Trophoblast cell (in vitro differentiated cells and primary cell): ENCODE measurements around the gene IFI27L2.

ENCODE experiments used
- DNase-seq, 2 donors: peaks; one replicate each; pipeline ENCODE4 v3.0.0-alpha.2; 2016
- H2AFZ ChIP-seq: 2 replicates; pipeline ENCODE4 v1.6.1; 2013; ENCODE audit warnings: low read length, moderate library complexity, mild to moderate bottlenecking; ENCODE audit not compliant: insufficient read depth, poor library complexity
- H2AK5ac ChIP-seq: 2 replicates; pipeline ENCODE4 v1.6.1; 2013; ENCODE audit warnings: mild to moderate bottlenecking, low read length
- H2BK120ac ChIP-seq: 2 replicates; pipeline ENCODE4 v1.6.1; 2013; ENCODE audit warnings: low read length, mild to moderate bottlenecking, moderate library complexity; ENCODE audit not compliant: insufficient read depth, poor library complexity
- H2BK12ac ChIP-seq: 2 replicates; pipeline ENCODE4 v1.6.1; 2013; ENCODE audit warnings: mild to moderate bottlenecking, low read length, moderate library complexity
- H2BK5ac ChIP-seq: 2 replicates; pipeline ENCODE4 v1.6.1; 2013; ENCODE audit warnings: low read length, low read depth, moderate library complexity, mild to moderate bottlenecking; ENCODE audit not compliant: poor library complexity
- H3K14ac ChIP-seq: 2 replicates; pipeline ENCODE4 v1.6.1; 2013; ENCODE audit warnings: mild to moderate bottlenecking, low read length
- H3K18ac ChIP-seq: 2 replicates; pipeline ENCODE4 v1.6.1; 2013; ENCODE audit warnings: mild to moderate bottlenecking, low read length
- H3K23ac ChIP-seq: 2 replicates; pipeline ENCODE4 v1.6.1; 2013; ENCODE audit warnings: low read length
- H3K27ac ChIP-seq: 2 replicates; pipeline ENCODE4 v1.5.1; 2013; ENCODE audit warnings: low read depth, mild to moderate bottlenecking, inconsistent platforms, low read length, moderate library complexity
- H3K27me3 ChIP-seq: 2 replicates; pipeline ENCODE4 v1.6.1; 2013; ENCODE audit warnings: inconsistent platforms, mild to moderate bottlenecking, low read length, moderate library complexity; ENCODE audit not compliant: insufficient read depth
- H3K36me3 ChIP-seq, 2 experiments: 1 replicate in 1 of 2; 2 replicates in 1 of 2; pipeline ENCODE4 v1.6.1; 2013; ENCODE audit warnings: low read length in 2 of 2, mild to moderate bottlenecking in 2 of 2, moderate library complexity in 1 of 2; ENCODE audit not compliant: insufficient read depth in 2 of 2, control insufficient read depth in 1 of 2
- H3K4ac ChIP-seq: 2 replicates; pipeline ENCODE4 v1.6.1; 2013; ENCODE audit warnings: low read depth, mild to moderate bottlenecking, low read length, moderate library complexity
- H3K4me1 ChIP-seq, 2 experiments: 1 replicate in 1 of 2; 2 replicates in 1 of 2; pipeline ENCODE4 v1.6.1; 2013; ENCODE audit warnings: low read length in 2 of 2, mild to moderate bottlenecking in 2 of 2, moderate library complexity in 1 of 2; ENCODE audit not compliant: insufficient read depth in 2 of 2, control insufficient read depth in 1 of 2
- H3K4me2 ChIP-seq: 2 replicates; pipeline ENCODE4 v1.6.1; 2013; ENCODE audit warnings: inconsistent platforms, mild to moderate bottlenecking, low read length, moderate library complexity
- H3K4me3 ChIP-seq: 2 replicates; pipeline ENCODE4 v1.5.1; 2013; ENCODE audit warnings: mild to moderate bottlenecking, low read depth, low read length, inconsistent platforms
- H3K79me1 ChIP-seq: one replicate; pipeline ENCODE4 v1.6.1; 2013; ENCODE audit warnings: low read length
- H3K79me2 ChIP-seq: 2 replicates; pipeline ENCODE4 v1.6.1; 2013; ENCODE audit warnings: low read length, mild to moderate bottlenecking; ENCODE audit not compliant: control insufficient read depth, insufficient read depth, poor library complexity
- H3K9ac ChIP-seq: 2 replicates; pipeline ENCODE4 v1.6.1; 2013; ENCODE audit warnings: mild to moderate bottlenecking, low read length
- H3K9me3 ChIP-seq: 2 replicates; pipeline ENCODE4 v1.6.1; 2013; ENCODE audit warnings: low read depth, mild to moderate bottlenecking, control low read depth, inconsistent platforms, low read length; ENCODE audit not compliant: insufficient read depth
- H4K12ac ChIP-seq: 2 replicates; pipeline ENCODE4 v1.6.1; 2013; ENCODE audit warnings: low read depth, mild to moderate bottlenecking, low read length, moderate library complexity
- H4K8ac ChIP-seq: 2 replicates; pipeline ENCODE4 v1.6.1; 2013; ENCODE audit warnings: low read depth, mild to moderate bottlenecking, low read length, moderate library complexity
- H4K91ac ChIP-seq: one replicate; pipeline ENCODE4 v1.6.1; 2013; ENCODE audit warnings: low read depth, mild to moderate bottlenecking, low read length, moderate library complexity
- WGBS: extraction: QIAGEN DNeasy Blood & Tissue Kit; methylation state at CpG from one replicate; pipeline ENCODE4 v1.1.7; 2013; ENCODE audit warnings: missing lambda C conversion rate; ENCODE audit not compliant: insufficient read length, insufficient coverage; ENCODE audit errors: extremely low coverage; 5-methylcytosine and 5-hydroxymethylcytosine counted together

Gene IFI27L2

DNA sequence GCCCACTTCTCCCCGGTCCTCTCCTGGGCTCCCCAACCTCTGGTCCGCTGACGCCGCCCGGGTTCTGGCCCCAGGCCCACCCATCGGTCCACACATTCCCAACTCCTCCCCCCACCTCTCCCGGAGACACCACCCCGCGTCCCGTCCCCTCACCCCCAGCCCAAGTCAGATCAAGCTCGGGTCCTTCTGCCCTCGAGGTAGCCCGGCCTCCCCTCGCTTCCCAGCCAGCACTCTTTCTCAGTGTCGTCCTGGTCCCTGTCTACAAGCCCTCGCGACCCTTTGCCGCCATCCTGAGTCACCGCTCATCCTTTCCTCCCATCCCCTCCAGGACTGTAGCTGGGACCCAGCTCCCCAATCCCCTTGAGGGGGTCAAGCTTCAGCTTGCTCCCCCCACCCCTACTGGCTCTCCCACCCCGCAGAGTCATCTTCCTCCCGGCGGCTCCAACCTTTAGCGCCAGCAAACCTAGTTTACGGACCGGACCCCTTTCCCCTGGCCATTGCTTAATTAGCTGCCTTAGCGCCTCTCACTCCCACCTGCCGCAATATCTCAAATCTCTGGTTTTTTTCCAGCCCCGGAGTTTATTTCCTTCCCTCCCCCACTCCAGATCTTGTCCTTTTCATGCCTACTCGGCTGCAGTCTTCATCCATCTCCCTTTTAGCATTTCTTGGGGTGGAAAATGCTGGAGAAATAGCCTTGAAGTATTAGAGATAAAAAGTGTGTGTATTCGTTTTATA is 45.8 kb upstream of the IFI27L2 start:
- Histone ChIP-seq H2BK120ac (no peak overlapping the region), H2BK5ac (no peak overlapping the region), H3K9me3 (no peaks in the 10 kb centered on the region), H3K18ac (no peak overlapping the region), H4K8ac (no peak overlapping the region), H3K9ac (no peak overlapping the region), H4K91ac (no peak overlapping the region), H3K27ac (no peak overlapping the region), H3K23ac (no peak overlapping the region), H3K14ac (no peak overlapping the region), H3K79me1 (no peaks in the 10 kb centered on the region), H3K4me3 (no peak overlapping the region), H2AK5ac (no peak overlapping the region), H3K4me2 (peak overlapping the region; percentile 83), H2BK12ac (no peak overlapping the region), H3K4ac (no peak overlapping the region), H3K4me1 (peaks cover 5 to 10% of the 10 kb centered on the region in 2 experiments), H4K12ac (no peak overlapping the region), H3K27me3 (peaks cover 11% of the 10 kb centered on the region), H2AFZ (no peak overlapping the region), H3K79me2 (no peaks in the 10 kb centered on the region), H3K36me3 (no peaks in the 10 kb centered on the region)
- DNase-seq, result no peak
- WGBS, result no CpG with 5 or more reads among the region's 30 CpGs

DNA sequence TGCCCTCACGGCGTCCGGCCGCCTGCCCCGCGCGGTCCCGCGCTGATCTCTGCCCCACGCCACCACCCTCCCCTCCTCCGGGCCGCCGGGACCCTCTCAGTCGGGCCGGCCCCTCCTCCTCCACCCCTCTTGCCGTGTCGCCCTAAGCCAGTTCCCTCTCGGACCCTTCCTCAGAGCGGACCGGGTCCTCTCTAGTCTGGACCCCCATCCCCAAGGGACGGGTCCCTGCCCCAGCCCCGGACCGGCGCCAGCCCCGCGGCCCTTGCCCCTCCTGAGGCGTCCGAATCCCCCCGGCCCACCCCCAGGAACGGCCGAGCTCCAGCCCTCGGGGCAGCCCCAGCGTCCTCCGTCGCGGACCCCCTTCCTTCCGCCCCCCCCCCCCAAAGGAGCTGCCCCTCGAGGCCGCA is 45.2 kb upstream of the IFI27L2 start:
- H3K79me1 ChIP-seq, result no peaks in the 10 kb centered on the region

GRCh38 chr14:94173885-94174603 is 44.6 kb upstream of the IFI27L2 start, which contains the start of gene PPP4R4:
Gene PPP4R4, plus strand, starts transcription at chr14:94174322. Its CDS starts 144 bp downstream, at chr14:94174466.
- H4K8ac ChIP-seq, result peak within 1 kb of the TSS; percentile 70
- no peaks in the 10 kb centered on the region for H3K9me3 ChIP-seq
- peak within 1 kb of the TSS; percentile 91 for H3K4me2 ChIP-seq
- H4K12ac ChIP-seq, result peak within 1 kb of the TSS; percentile 62
- peak; percentile 79 to 82 for DNase-seq
- no peak within 1 kb of the TSS for H3K23ac ChIP-seq
- no peak within 1 kb of the TSS for H2BK12ac ChIP-seq
- H3K79me2 ChIP-seq, result no peaks in the 10 kb centered on the region
- no peak within 1 kb of the TSS for H3K18ac ChIP-seq
- WGBS, result no CpG with 5 or more reads among the region's 84 CpGs
- no peak within 1 kb of the TSS for H4K91ac ChIP-seq
- no peak within 1 kb of the TSS for H3K27ac ChIP-seq
- peaks cover 11% of the 10 kb centered on the region for H3K27me3 ChIP-seq
- peak within 1 kb of the TSS; percentile 78 for H3K4me3 ChIP-seq
- no peaks in the 10 kb centered on the region for H3K36me3 ChIP-seq
- no peak within 1 kb of the TSS for H2BK5ac ChIP-seq
- no peak within 1 kb of the TSS for H3K4ac ChIP-seq
- H3K79me1 ChIP-seq, result no peaks in the 10 kb centered on the region
- peak within 1 kb of the TSS; percentile 97 for H2AFZ ChIP-seq
- H2AK5ac ChIP-seq, result no peak within 1 kb of the TSS
- peaks cover 5 to 10% of the 10 kb centered on the region in 2 experiments for H3K4me1 ChIP-seq
- peak within 1 kb of the TSS; percentile 40 for H3K14ac ChIP-seq
- H2BK120ac ChIP-seq, result peak within 1 kb of the TSS; percentile 33
- no peak within 1 kb of the TSS for H3K9ac ChIP-seq

More for the DNA sequence above, 45.2 kb upstream of the IFI27L2 start:
- Histone ChIP-seq H2AK5ac (no peak overlapping the region), H4K8ac (no peak overlapping the region), H2AFZ (peak overlapping the region; percentile 97), H2BK12ac (no peak overlapping the region), H3K4me3 (peak overlapping the region; percentile 67), H3K23ac (no peak overlapping the region), H3K4ac (no peak overlapping the region), H3K18ac (no peak overlapping the region), H3K4me1 (peaks cover 5 to 10% of the 10 kb centered on the region in 2 experiments), H3K27ac (no peak overlapping the region), H3K9me3 (no peaks in the 10 kb centered on the region), H3K79me2 (no peaks in the 10 kb centered on the region), H3K4me2 (peak overlapping the region; percentile 83), H3K14ac (no peak overlapping the region), H2BK5ac (no peak overlapping the region), H3K9ac (no peak overlapping the region), H3K36me3 (no peaks in the 10 kb centered on the region), H4K91ac (no peak overlapping the region), H3K27me3 (peaks cover 11% of the 10 kb centered on the region), H2BK120ac (no peak overlapping the region), H4K12ac (no peak overlapping the region)
- no peak for DNase-seq
- no CpG with 5 or more reads among the region's 39 CpGs for WGBS

- Histone ChIP-seq H3K4me2 (peak overlapping the region; percentile 91), H3K18ac (no peak overlapping the region), H2AFZ (peak overlapping the region; percentile 95), H4K91ac (no peak overlapping the region), H3K36me3 (no peaks in the 10 kb centered on the region), H4K12ac (no peak overlapping the region), H2BK120ac (no peak overlapping the region), H3K14ac (no peak overlapping the region), H2BK5ac (no peak overlapping the region), H3K79me1 (no peaks in the 10 kb centered on the region), H3K9me3 (no peaks in the 10 kb centered on the region), H3K79me2 (no peaks in the 10 kb centered on the region), H3K23ac (no peak overlapping the region), H2AK5ac (no peak overlapping the region), H3K4me1 (peaks cover 5 to 10% of the 10 kb centered on the region in 2 experiments), H4K8ac (peak overlapping the region; percentile 70), H3K27me3 (peaks cover 11% of the 10 kb centered on the region), H3K4me3 (peak overlapping the region; percentile 78), H3K4ac (no peak overlapping the region), H3K27ac (no peak overlapping the region), H3K9ac (no peak overlapping the region), H2BK12ac (no peak overlapping the region)
- no CpG with 5 or more reads among the region's 20 CpGs for WGBS
- peak in 1 of 2 donors; percentile 31 for DNase-seq
Observed at GRCh38 chr14:94173471-94173884, 44.1 kb upstream of the IFI27L2 start.
